ENCODE results near the gene PARVA. TPM values are rescaled to one million over a fixed set of nuclear protein-coding genes. Genes with fewer than 3 reads are reported as not detected.

Gene PARVA
- total RNA-seq, 1 experiment from 2014 or later: 31.5 TPM

GRCh38 chr11:12421386-12421785, 44.0 kb downstream of the PARVA start:
- Histone ChIP-seq H3K79me2 (ENCODE audit: low read depth) (no peaks in the 10 kb centered on the region), H3K36me3 (ENCODE audit: low read depth) (no peaks in the 10 kb centered on the region), H3F3A (ENCODE audit: insufficient read depth, low read depth) (no peaks in the 10 kb centered on the region), H4K20me1 (ENCODE audit: insufficient read depth) (no peaks in the 10 kb centered on the region), H3K9me2 (ENCODE audit: insufficient read depth) (no peaks in the 10 kb centered on the region), H3K9me3 (ENCODE audit: insufficient read depth, low read depth) (no peaks in the 10 kb centered on the region), H2AFZ (no peak overlapping the region), H3K27ac (no peak overlapping the region), H3K4me3 (no peak overlapping the region), H3K4me1 (replicated peaks; ENCODE audit: insufficient read depth) (no peaks in the 10 kb centered on the region), H3K27me3 (ENCODE audit: insufficient read depth, low read depth) (no peaks in the 10 kb centered on the region), H3K4me2 (no peak overlapping the region)
- DNase-seq: no peak
- POLR2A ChIA-PET (ENCODE audit: unreplicated experiment): no interaction called here
- no TSS peak for BruUV-seq (replicated peaks)
- CTCF ChIA-PET: no interaction called here
- TF ChIP-seq CTCF (conservative IDR thresholded peaks at IDR 0.05) (no peak), EZH2 (IDR thresholded peaks at IDR 0.05; ENCODE audit: low read depth) (no peak)
- intact Hi-C loops (cut with micrococcal nuclease; ENCODE audit: unreplicated experiment): no loop called here

- Histone ChIP-seq H3K9me2 (ENCODE audit: insufficient read depth) (no peaks in the 10 kb centered on the region), H3K4me1 (replicated peaks; ENCODE audit: insufficient read depth) (peaks cover 22% of the 10 kb centered on the region), H3K27me3 (ENCODE audit: insufficient read depth, low read depth) (no peaks in the 10 kb centered on the region), H3K27ac (no peak overlapping the region), H3K36me3 (ENCODE audit: low read depth) (no peaks in the 10 kb centered on the region), H3K4me3 (no peak overlapping the region), H3F3A (ENCODE audit: insufficient read depth, low read depth) (peaks cover 12% of the 10 kb centered on the region; the same call in 1 of the 2 replicates), H2AFZ (no peak overlapping the region), H3K9me3 (ENCODE audit: insufficient read depth, low read depth) (no peaks in the 10 kb centered on the region), H3K79me2 (ENCODE audit: low read depth) (no peaks in the 10 kb centered on the region), H4K20me1 (ENCODE audit: insufficient read depth) (no peaks in the 10 kb centered on the region), H3K4me2 (no peak overlapping the region)
- ChIA-PET CTCF (no interaction called here), POLR2A (ENCODE audit: unreplicated experiment) (interaction anchor here (0.9 kb wide), 1 partner anchor 377 kb away, joined by 7 read pairs; no protein-coding TSS in a partner anchor)
- DNase-seq: no peak
- TF ChIP-seq EZH2 (IDR thresholded peaks at IDR 0.05; ENCODE audit: low read depth) (no peak), CTCF (conservative IDR thresholded peaks at IDR 0.05) (no peak)
- intact Hi-C loops (cut with micrococcal nuclease; ENCODE audit: unreplicated experiment): no loop called here
- BruUV-seq (replicated peaks): no TSS peak
These were observed 48.8 kb downstream of the PARVA start for GRCh38 chr11:12426176-12426575.

DNA sequence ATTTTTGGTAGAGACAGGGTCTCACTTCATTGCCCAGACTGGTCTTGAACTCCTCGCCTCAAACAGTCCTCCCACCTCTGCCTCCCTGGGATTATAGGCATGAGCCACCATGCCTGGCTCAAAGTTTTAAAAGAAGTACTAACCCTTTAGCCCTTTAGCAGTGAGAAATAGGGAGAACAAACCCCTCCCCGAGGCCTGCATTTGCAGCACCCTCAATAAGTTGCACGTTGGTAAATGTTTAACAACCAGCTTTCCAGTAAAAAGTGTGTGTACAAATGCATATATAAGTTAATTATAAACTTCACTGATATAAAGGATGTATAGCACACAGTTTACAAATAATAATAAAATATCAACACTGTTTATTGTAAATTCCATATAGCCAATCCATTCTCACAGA, 51.8 kb downstream of the PARVA start:
- ChIA-PET POLR2A (ENCODE audit: unreplicated experiment) (no interaction called here), CTCF (no interaction called here)
- Histone ChIP-seq H2AFZ (no peak overlapping the region), H3K4me1 (replicated peaks; ENCODE audit: insufficient read depth) (peaks cover 29% of the 10 kb centered on the region), H3K27me3 (ENCODE audit: insufficient read depth, low read depth) (no peaks in the 10 kb centered on the region), H4K20me1 (ENCODE audit: insufficient read depth) (no peaks in the 10 kb centered on the region), H3K36me3 (ENCODE audit: low read depth) (no peaks in the 10 kb centered on the region), H3K4me2 (peak overlapping the region; percentile 78; the same call in 1 of the 2 replicates), H3K79me2 (ENCODE audit: low read depth) (no peaks in the 10 kb centered on the region), H3F3A (ENCODE audit: insufficient read depth, low read depth) (peaks cover 13% of the 10 kb centered on the region; the same call in 1 of the 2 replicates), H3K9me3 (ENCODE audit: insufficient read depth, low read depth) (no peaks in the 10 kb centered on the region), H3K27ac (no peak overlapping the region), H3K4me3 (no peak overlapping the region), H3K9me2 (ENCODE audit: insufficient read depth) (no peaks in the 10 kb centered on the region)
- intact Hi-C loops (cut with micrococcal nuclease; ENCODE audit: unreplicated experiment): no loop called here
- DNase-seq: no peak
- BruUV-seq (replicated peaks): no TSS peak
- TF ChIP-seq EZH2 (IDR thresholded peaks at IDR 0.05; ENCODE audit: low read depth): no peak
- no peak for TF ChIP-seq CTCF (conservative IDR thresholded peaks at IDR 0.05)
